Breast epithelium (tissue), 4 donors: ENCODE data around the gene VMO1. TPM values are rescaled to one million over a fixed set of nuclear protein-coding genes. Genes with fewer than 3 reads are reported as not detected.
A peak's percentile ranks its signal among the peaks of the same experiment; 100 is the strongest.

ENCODE experiments used
- DNase-seq, 2 donors: peaks; one replicate each; pipeline ENCODE4 v3.0.0-alpha.2; 2019; ENCODE audit warnings: low spot score in 2 of 2
- H3K27ac ChIP-seq, 2 donors: fragments of 200-600 bp; sonication (generic) in 1 of 2; one replicate each; pipeline ENCODE4 v1.5.1; 2016 to 2019; ENCODE audit warnings: mild to moderate bottlenecking in 1 of 2
- H3K27me3 ChIP-seq, 2 donors: fragments of 200-600 bp; sonication (generic) in 1 of 2; one replicate each; pipeline versions ENCODE4 v1.5.1 to v1.6.0; 2017 to 2019; ENCODE audit warnings: control low read depth in 1 of 2, mild to moderate bottlenecking in 1 of 2
- H3K36me3 ChIP-seq: fragments of 200-600 bp; one replicate; pipeline ENCODE4 v1.5.1; 2019
- H3K4me1 ChIP-seq, 2 donors: fragments of 200-600 bp; sonication (generic); one replicate each; pipeline ENCODE4 v1.5.1; 2016 to 2019; ENCODE audit warnings: control low read depth in 1 of 2
- H3K4me3 ChIP-seq, 3 donors: fragments of 200-600 bp; sonication (generic); 1 replicate in 2 of 3; 2 replicates in 1 of 3; pipeline ENCODE4 v1.5.1; 2016 to 2019; ENCODE audit warnings: mild to moderate bottlenecking in 3 of 3, moderate library complexity in 2 of 3
- H3K9me3 ChIP-seq, 2 donors: fragments of 200-600 bp; sonication (generic) in 1 of 2; one replicate each; pipeline ENCODE4 v1.5.1; 2016 to 2019; ENCODE audit warnings: control low read depth in 1 of 2
- CTCF ChIP-seq, 3 donors: fragments of 450-650 bp; IDR thresholded peaks; one replicate each; pipeline ENCODE4 v1.5.1; 2016 to 2017; ENCODE audit warnings: antibody characterized with exemption in 3 of 3, mild to moderate bottlenecking in 3 of 3, moderate library complexity in 3 of 3
- POLR2A ChIP-seq: fragments of 450-650 bp; IDR thresholded peaks from one replicate; pipeline ENCODE4 v1.6.1; 2016; ENCODE audit warnings: antibody characterized with exemption, mild to moderate bottlenecking, moderate library complexity
- POLR2AphosphoS5 ChIP-seq, 3 donors: sonication (generic); formaldehyde crosslinking; IDR thresholded peaks; one replicate each; pipeline ENCODE4 v1.6.1; 2017; ENCODE audit warnings: antibody characterized with exemption in 3 of 3
- intact Hi-C: fragments of 100-400 bp; cut with DNase I; formaldehyde crosslinking; loops from one replicate; pipeline ENCODE4 v1.15.1; 2023; ENCODE audit warnings: low total_unique reads
- total RNA-seq, 3 donors: library from RNA; depleted of rRNA; stranded (reverse); fragments of >200 nt; gene quantifications; one replicate each; pipeline ENCODE4 v1.1.0, GENCODE V29; 2016

Gene VMO1
- total RNA-seq, 3 donors from 2014 or later: 0.98 to 5.0 (median 2.6) TPM

DNA sequence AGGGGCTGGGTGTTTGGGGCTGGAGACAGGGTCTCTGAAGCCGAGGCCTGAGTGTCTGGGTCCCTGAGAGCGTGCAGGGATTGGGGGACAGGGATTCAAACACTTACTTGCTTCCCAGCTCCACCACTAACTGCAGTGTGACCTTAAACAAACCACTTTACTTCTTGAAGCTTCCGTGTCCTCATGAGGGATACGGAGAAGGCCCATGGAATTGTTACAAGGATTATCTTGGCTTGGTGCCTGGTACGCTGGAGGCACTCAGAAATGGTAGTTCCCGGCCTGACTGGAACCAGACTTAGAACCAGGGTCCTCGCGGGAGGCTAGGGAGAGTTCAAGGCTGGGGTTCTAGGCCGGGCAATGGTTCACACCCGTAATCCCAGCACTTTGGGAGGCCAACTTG, 43.5 kb downstream of the VMO1 start:
- Histone ChIP-seq H3K27me3 (no peaks in the 10 kb centered on the region), H3K4me3 (no peak overlapping the region), H3K36me3 (no peaks in the 10 kb centered on the region), H3K27ac (no peak overlapping the region), H3K9me3 (no peaks in the 10 kb centered on the region), H3K4me1 (no peaks in the 10 kb centered on the region)
- intact Hi-C loops: no loop called here
- no peak for DNase-seq
- TF ChIP-seq CTCF (IDR thresholded peaks at IDR 0.05) (no peak), POLR2A (no peak), POLR2AphosphoS5 (IDR thresholded peaks at IDR 0.05) (no peak)

GRCh38 chr17:4742133-4742532, 44.0 kb downstream of the VMO1 start:
- Histone ChIP-seq H3K4me1 (no peaks in the 10 kb centered on the region), H3K4me3 (no peak overlapping the region), H3K9me3 (no peaks in the 10 kb centered on the region), H3K27me3 (no peaks in the 10 kb centered on the region), H3K36me3 (no peaks in the 10 kb centered on the region), H3K27ac (no peak overlapping the region)
- intact Hi-C loops: no loop called here
- TF ChIP-seq CTCF (IDR thresholded peaks at IDR 0.05): no peak
- no peak for TF ChIP-seq POLR2AphosphoS5 (IDR thresholded peaks at IDR 0.05)
- TF ChIP-seq POLR2A: no peak
- DNase-seq: no peak

- Histone ChIP-seq H3K36me3 (no peaks in the 10 kb centered on the region), H3K4me3 (no peak overlapping the region), H3K4me1 (no peaks in the 10 kb centered on the region), H3K27ac (no peak overlapping the region), H3K9me3 (no peaks in the 10 kb centered on the region), H3K27me3 (no peaks in the 10 kb centered on the region)
- DNase-seq: no peak
- intact Hi-C loops: no loop called here
- TF ChIP-seq POLR2AphosphoS5 (IDR thresholded peaks at IDR 0.05) (no peak), CTCF (IDR thresholded peaks at IDR 0.05) (no peak), POLR2A (no peak)
These were observed 44.6 kb downstream of the VMO1 start for GRCh38 chr17:4741544-4741943.

DNA sequence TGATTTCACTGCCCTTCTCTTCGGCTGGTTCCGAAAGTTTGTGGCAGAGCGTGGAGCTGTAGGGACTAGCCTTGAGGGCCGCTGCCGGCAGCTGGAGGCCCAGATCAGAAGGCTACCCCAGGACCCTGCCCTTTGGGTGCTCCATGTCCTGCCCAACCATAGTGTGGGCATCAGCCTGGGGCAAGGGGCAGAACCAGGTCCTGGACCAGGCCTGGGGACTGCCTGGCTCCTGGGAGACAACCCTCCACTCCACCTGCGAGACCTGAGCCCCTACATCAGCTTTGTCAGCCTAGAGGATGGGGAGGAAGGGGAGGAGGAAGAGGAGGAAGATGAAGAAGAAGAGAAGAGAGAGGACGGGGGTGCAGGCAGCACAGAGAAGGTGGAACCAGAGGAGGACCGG, 45.6 kb downstream of the VMO1 start:
- TF ChIP-seq POLR2AphosphoS5 (IDR thresholded peaks at IDR 0.05) (no peak), POLR2A (no peak), CTCF (IDR thresholded peaks at IDR 0.05) (no peak)
- DNase-seq: no peak
- H3K36me3 ChIP-seq: no peaks in the 10 kb centered on the region
- H3K9me3 ChIP-seq: no peaks in the 10 kb centered on the region
- no peaks in the 10 kb centered on the region for H3K4me1 ChIP-seq
- intact Hi-C loops: no loop called here
- no peaks in the 10 kb centered on the region for H3K27me3 ChIP-seq
- no peak overlapping the region for H3K4me3 ChIP-seq
- H3K27ac ChIP-seq: peak overlapping the region in 1 of 2 donors; percentile 89

DNA sequence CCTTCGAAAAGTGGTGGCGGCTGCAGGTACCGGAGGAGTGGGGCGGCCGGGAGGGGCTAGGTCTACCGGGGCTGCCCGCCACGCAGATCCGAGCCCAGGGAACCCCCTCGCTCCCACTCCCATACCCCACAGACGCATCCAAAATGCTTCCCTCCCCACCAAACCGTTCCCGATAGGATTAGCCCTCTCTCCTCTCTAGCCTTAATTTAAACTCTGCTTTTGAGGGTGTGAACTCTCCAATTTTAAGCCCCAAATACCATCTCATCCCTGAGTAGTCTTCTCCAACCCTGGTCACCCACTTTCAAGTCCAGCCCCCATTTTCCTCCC, 46.2 kb downstream of the VMO1 start:
- Histone ChIP-seq H3K27ac (peak overlapping the region; percentile 88 to 89), H3K4me1 (no peaks in the 10 kb centered on the region), H3K9me3 (no peaks in the 10 kb centered on the region), H3K27me3 (no peaks in the 10 kb centered on the region), H3K36me3 (no peaks in the 10 kb centered on the region), H3K4me3 (peak overlapping the region; percentile 87 to 91 (median 89))
- TF ChIP-seq POLR2AphosphoS5 (IDR thresholded peaks at IDR 0.05) (no peak), CTCF (IDR thresholded peaks at IDR 0.05) (no peak), POLR2A (no peak)
- intact Hi-C loops: no loop called here
- DNase-seq: no peak
